Stomach (tissue), 9 donors: ENCODE results near the gene CCDC192. TPM values are rescaled to one million over a fixed set of nuclear protein-coding genes. Genes with fewer than 3 reads are reported as not detected.

Experiments used
- DNase-seq, 2 donors: peaks; one replicate each; pipeline versions ENCODE4 v3.0.0 to v3.0.0-alpha.2; 2013 to 2019
- H3K27ac ChIP-seq, 5 donors: fragments of 200-600 bp in 4 of 5; sonication (generic) in 4 of 5; one replicate each; pipeline ENCODE4 v1.5.1; 2013 to 2019; ENCODE audit warnings: mild to moderate bottlenecking in 1 of 5, moderate library complexity in 1 of 5
- H3K27me3 ChIP-seq, 3 donors: fragments of 200-600 bp; sonication (generic); one replicate each; pipeline ENCODE4 v1.5.1; 2017 to 2019; ENCODE audit warnings: mixed run types in 1 of 3
- H3K36me3 ChIP-seq, 4 donors: fragments of 200-600 bp; sonication (generic); 1 replicate in 3 of 4; 2 replicates in 1 of 4; pipeline ENCODE4 v1.5.1; 2016 to 2019
- H3K4me1 ChIP-seq, 4 donors: fragments of 200-600 bp; sonication (generic); one replicate each; pipeline ENCODE4 v1.5.1; 2016 to 2019
- H3K4me3 ChIP-seq, 4 donors: fragments of 200-600 bp; sonication (generic) in 3 of 4; one replicate each; pipeline ENCODE4 v1.5.1; 2016 to 2019; ENCODE audit warnings: mild to moderate bottlenecking in 1 of 4
- H3K9me3 ChIP-seq, 4 donors: fragments of 200-600 bp; sonication (generic); one replicate each; pipeline ENCODE4 v1.5.1; 2016 to 2019
- CTCF ChIP-seq, 7 experiments: fragments of 450-650 bp in 4 of 7; fragments of 200-600 bp in 3 of 7; sonication (generic) in 3 of 7; IDR thresholded peaks; one replicate each; pipeline ENCODE4 v1.5.1; 2016 to 2019; ENCODE audit warnings: antibody characterized with exemption in 7 of 7, control low read depth in 2 of 7, mild to moderate bottlenecking in 1 of 7
- EP300 ChIP-seq: sonication (generic); formaldehyde crosslinking; IDR thresholded peaks from one replicate; pipeline ENCODE4 v1.6.1; 2017; ENCODE audit warnings: antibody characterized with exemption
- POLR2A ChIP-seq, 4 donors: fragments of 450-650 bp; IDR thresholded peaks; one replicate each; pipeline ENCODE4 v1.6.1; 2016; ENCODE audit warnings: antibody characterized with exemption in 4 of 4, control low read depth in 2 of 4, mild to moderate bottlenecking in 1 of 4, moderate library complexity in 1 of 4
- POLR2AphosphoS5 ChIP-seq, 3 donors: sonication (generic); formaldehyde crosslinking; IDR thresholded peaks; one replicate each; pipeline ENCODE4 v1.6.1; 2016; ENCODE audit warnings: antibody characterized with exemption in 3 of 3
- WGBS, 5 donors: extraction: QIAGEN DNeasy Blood & Tissue Kit in 3 of 5; methylation state at CpG; one replicate each; pipeline versions ENCODE4 v1.1.5 to v1.1.7; 2013 to 2018; 5-methylcytosine and 5-hydroxymethylcytosine counted together
- intact Hi-C: fragments of 100-400 bp; cut with DNase I; formaldehyde crosslinking; loops from one replicate; pipeline ENCODE4 v1.15.1; 2023; ENCODE audit warnings: low total_unique reads
- polyA plus RNA-seq, 3 donors: library from polyadenylated mRNA; stranded (reverse); fragments of 200-250 nt; gene quantifications; one replicate each; pipeline ENCODE4 v1.2.3, GENCODE V29; 2013
- total RNA-seq, 5 donors: library from RNA; depleted of rRNA; stranded (reverse); fragments of >200 nt; gene quantifications; one replicate each; pipeline versions ENCODE4 v1.1.0 to v1.2.3, GENCODE V29; 2014 to 2016
- donor health status: healthy with polysubstance abuse.
- donor health status: Bipolar disorder and iron deficiency.
- donor health status: healthy.

CCDC192 gene
- total and polyA plus RNA-seq, 8 donors: 0.10 to 2.2 TPM; not detected in 6

- no peak for TF ChIP-seq POLR2A (IDR thresholded peaks at IDR 0.05)
- TF ChIP-seq EP300: no peak
- no peak for TF ChIP-seq CTCF (IDR thresholded peaks at IDR 0.05)
- no peak for TF ChIP-seq POLR2AphosphoS5 (IDR thresholded peaks at IDR 0.05)
- WGBS, 5 donors: 70 to 87% (median 83%) methylated on average over 2 of the region's 2 CpGs
Observed at GRCh38 chr5:127910307-127910956, 207.2 kb downstream of the CCDC192 start.

GRCh38 chr5:127911619-127912018 is 208.4 kb downstream of the CCDC192 start:
- H3K9me3 ChIP-seq: no peaks in the 10 kb centered on the region
- H3K4me1 ChIP-seq: peaks cover 0 to 32% (median 17%) of the 10 kb centered on the region in 4 donors
- no peaks in the 10 kb centered on the region for H3K27me3 ChIP-seq
- TF ChIP-seq EP300: no peak
- no peak for TF ChIP-seq POLR2AphosphoS5 (IDR thresholded peaks at IDR 0.05)
- TF ChIP-seq POLR2A (IDR thresholded peaks at IDR 0.05): no peak
- TF ChIP-seq CTCF (IDR thresholded peaks at IDR 0.05): no peak
- H3K36me3 ChIP-seq: no peaks in the 10 kb centered on the region
- no peak overlapping the region for H3K4me3 ChIP-seq
- H3K27ac ChIP-seq: no peak overlapping the region
- intact Hi-C loops: no loop called here
- WGBS, 5 donors: 90 to 98% (median 95%) methylated on average over 2 of the region's 2 CpGs
- no peak for DNase-seq

More at GRCh38 chr5:127910307-127910956, 207.2 kb downstream of the CCDC192 start:
- H3K36me3 ChIP-seq: no peaks in the 10 kb centered on the region
- no peaks in the 10 kb centered on the region for H3K9me3 ChIP-seq
- peaks cover 0 to 25% (median 12%) of the 10 kb centered on the region in 4 donors for H3K4me1 ChIP-seq
- no peak overlapping the region for H3K4me3 ChIP-seq
- intact Hi-C loops: no loop called here
- no peak for DNase-seq
- no peaks in the 10 kb centered on the region for H3K27me3 ChIP-seq
- no peak overlapping the region for H3K27ac ChIP-seq

GRCh38 chr5:127912411-127912810 is 209.2 kb downstream of the CCDC192 start:
- TF ChIP-seq CTCF (IDR thresholded peaks at IDR 0.05): no peak
- TF ChIP-seq POLR2AphosphoS5 (IDR thresholded peaks at IDR 0.05): no peak
- no peak for TF ChIP-seq EP300
- TF ChIP-seq POLR2A (IDR thresholded peaks at IDR 0.05): no peak
- no peak overlapping the region for H3K27ac ChIP-seq
- H3K36me3 ChIP-seq: no peaks in the 10 kb centered on the region
- DNase-seq: no peak
- H3K9me3 ChIP-seq: no peaks in the 10 kb centered on the region
- intact Hi-C loops: no loop called here
- H3K27me3 ChIP-seq: no peaks in the 10 kb centered on the region
- 56 to 65% (median 62%) methylated on average over 3 of the region's 3 CpGs for WGBS, 5 donors
- peaks cover 3 to 39% (median 22%) of the 10 kb centered on the region in 4 donors for H3K4me1 ChIP-seq
- H3K4me3 ChIP-seq: no peak overlapping the region

GRCh38 chr5:127916885-127917573 is 213.8 kb downstream of the CCDC192 start:
- TF ChIP-seq CTCF (IDR thresholded peaks at IDR 0.05) (no peak), POLR2AphosphoS5 (IDR thresholded peaks at IDR 0.05) (peak in 2 of 3 donors; percentile 11 to 21)
- 23 to 47% (median 29%) methylated on average over 3 of the region's 3 CpGs for WGBS, 5 donors
- Histone ChIP-seq H3K27me3 (no peaks in the 10 kb centered on the region), H3K27ac (peak overlapping the region; percentile 42 to 86 (median 68)), H3K36me3 (no peaks in the 10 kb centered on the region), H3K9me3 (no peaks in the 10 kb centered on the region), H3K4me3 (no peak overlapping the region), H3K4me1 (peaks cover 7 to 20% (median 14%) of the 10 kb centered on the region in 4 donors)
- DNase-seq: peak; percentile 53 to 73
- intact Hi-C loops: no loop called here
